CD4-positive, alpha-beta T cell treated with Interleukin-15 for 1 hour (primary cell): ENCODE results near the gene SLC4A11.

ENCODE experiments used
- DNase-seq: peaks from one replicate; pipeline ENCODE4 v3.0.0-alpha.2; 2020

The SLC4A11 gene

GRCh38 chr20:3239026-3239866 is at the start of gene SLC4A11:
Gene SLC4A11, minus strand, starts transcription at chr20:3239190. Its CDS starts 53 bp downstream, at chr20:3239137.
- no peak for DNase-seq

GRCh38 chr20:3283222-3283820 is 44.3 kb upstream of the SLC4A11 start:
- no peak for DNase-seq

- DNase-seq: no peak
Measured at GRCh38 chr20:3282271-3283221, 43.6 kb upstream of the SLC4A11 start.

GRCh38 chr20:3281437-3281836 is 42.4 kb upstream of the SLC4A11 start:
- DNase-seq: no peak

GRCh38 chr20:3279761-3280160 is 40.8 kb upstream of the SLC4A11 start:
- DNase-seq: no peak

GRCh38 chr20:3277686-3278465 is 38.9 kb upstream of the SLC4A11 start:
- DNase-seq: no peak

- DNase-seq: no peak
Measured at GRCh38 chr20:3276680-3277015, 37.7 kb upstream of the SLC4A11 start.

- no peak for DNase-seq
Measured at GRCh38 chr20:3275966-3276679, 37.1 kb upstream of the SLC4A11 start.

GRCh38 chr20:3275064-3275935 is 36.3 kb upstream of the SLC4A11 start:
- DNase-seq: no peak

- no peak for DNase-seq
Measured at GRCh38 chr20:3273371-3273770, 34.4 kb upstream of the SLC4A11 start.

- no peak for DNase-seq
Measured at GRCh38 chr20:3270051-3270450, 31.1 kb upstream of the SLC4A11 start.

GRCh38 chr20:3262566-3262965 is 23.6 kb upstream of the SLC4A11 start:
- DNase-seq: no peak

GRCh38 chr20:3258429-3258828 is 19.4 kb upstream of the SLC4A11 start:
- no peak for DNase-seq

- DNase-seq: no peak
Measured at GRCh38 chr20:3255728-3256127, 16.7 kb upstream of the SLC4A11 start.

- no peak for DNase-seq
Measured at GRCh38 chr20:3251806-3252205, 12.8 kb upstream of the SLC4A11 start.

- DNase-seq: no peak
Measured at GRCh38 chr20:3250091-3250504, 11.1 kb upstream of the SLC4A11 start.

GRCh38 chr20:3248993-3249347 is 10.0 kb upstream of the SLC4A11 start:
- no peak for DNase-seq

GRCh38 chr20:3248167-3248992 is 9.4 kb upstream of the SLC4A11 start:
- no peak for DNase-seq

GRCh38 chr20:3247638-3248037 is 8.6 kb upstream of the SLC4A11 start:
- no peak for DNase-seq

GRCh38 chr20:3246682-3247081 is 7.7 kb upstream of the SLC4A11 start:
- no peak for DNase-seq
